Activated naive CD8-positive, alpha-beta T cell treated with anti-CD3 and anti-CD28 coated beads, Interleukin-2, amount 50 U/mL, for 16 hours (primary cell): ENCODE data around the gene LMTK2.

Source experiments
- DNase-seq: peaks from one replicate; pipeline ENCODE4 v3.0.0-alpha.2; 2020; ENCODE audit warnings: low read depth, low spot score

LMTK2 gene

DNA sequence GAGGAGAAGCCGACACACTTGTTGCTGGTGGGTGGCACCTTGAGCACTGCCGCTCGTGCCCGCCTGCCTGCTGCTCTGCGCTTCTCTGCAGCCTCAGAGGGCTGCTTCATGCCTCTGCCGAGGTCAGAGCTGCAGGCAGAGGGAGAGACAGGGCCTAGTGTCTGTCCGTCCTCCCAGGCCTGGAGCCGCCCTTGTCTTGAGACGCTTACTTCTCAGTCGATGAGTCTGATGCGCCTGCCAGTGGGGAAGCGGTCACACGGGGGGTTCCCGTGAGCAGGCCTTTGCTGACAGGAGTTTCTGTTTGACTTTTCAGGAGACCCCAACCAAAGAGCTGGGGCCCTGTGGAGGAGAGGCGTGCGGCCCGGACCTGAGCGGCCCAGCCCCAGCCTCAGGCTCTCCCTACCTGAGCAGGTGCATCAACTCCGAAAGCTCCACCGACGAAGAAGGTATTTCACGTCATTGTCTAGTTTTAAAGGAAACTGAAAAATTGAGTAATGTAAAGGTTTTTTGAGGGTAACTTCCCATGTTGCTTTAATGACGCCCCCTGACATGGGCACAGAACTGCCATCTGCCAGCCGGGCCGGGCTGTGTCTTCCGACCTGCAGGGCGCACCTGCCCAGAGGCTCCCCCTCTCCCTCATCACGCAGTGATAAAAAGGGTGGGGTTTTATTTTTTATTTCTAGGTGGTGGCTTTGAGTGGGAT, 96.8 kb downstream of the LMTK2 start:
- no peak for DNase-seq

- DNase-seq, result no peak
These were observed 97.4 kb downstream of the LMTK2 start for GRCh38 chr7:98203964-98204605.

- DNase-seq, result no peak
These were observed 98.0 kb downstream of the LMTK2 start for GRCh38 chr7:98204670-98205069.

DNA sequence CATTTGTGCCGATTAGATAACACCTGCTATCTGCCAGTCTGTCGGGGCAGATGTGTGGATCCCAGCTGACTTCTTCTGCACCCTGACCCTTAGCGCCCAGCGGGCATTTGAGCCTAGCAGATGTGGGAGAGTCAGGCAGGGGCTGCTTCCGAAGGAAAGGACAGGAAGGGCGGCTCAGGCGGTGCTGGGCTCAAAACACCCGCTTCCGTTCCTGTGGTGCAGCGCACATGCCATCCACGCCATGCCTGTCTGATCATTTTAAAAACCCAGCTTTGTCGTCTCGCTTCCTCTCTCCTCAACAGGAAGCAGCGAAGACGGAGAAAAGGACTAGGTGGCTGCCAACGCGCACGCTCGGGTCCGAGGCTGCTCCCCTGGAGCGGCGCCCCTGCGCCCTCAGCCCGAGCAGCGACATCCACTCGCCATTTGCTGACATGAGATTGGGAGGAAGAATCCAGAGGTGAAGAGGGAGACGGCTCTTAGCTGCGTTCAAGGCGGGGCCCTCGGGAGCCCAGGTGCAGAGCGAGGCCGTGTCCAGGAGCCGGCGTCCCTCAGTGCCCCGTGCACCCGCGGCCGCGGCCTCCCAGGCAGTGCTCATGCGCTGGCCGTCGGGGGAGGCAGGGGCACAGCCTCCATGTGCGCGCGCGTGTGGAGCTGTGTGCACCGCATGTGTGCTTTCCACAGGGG, 98.6 kb downstream of the LMTK2 start:
- DNase-seq, result no peak

DNA sequence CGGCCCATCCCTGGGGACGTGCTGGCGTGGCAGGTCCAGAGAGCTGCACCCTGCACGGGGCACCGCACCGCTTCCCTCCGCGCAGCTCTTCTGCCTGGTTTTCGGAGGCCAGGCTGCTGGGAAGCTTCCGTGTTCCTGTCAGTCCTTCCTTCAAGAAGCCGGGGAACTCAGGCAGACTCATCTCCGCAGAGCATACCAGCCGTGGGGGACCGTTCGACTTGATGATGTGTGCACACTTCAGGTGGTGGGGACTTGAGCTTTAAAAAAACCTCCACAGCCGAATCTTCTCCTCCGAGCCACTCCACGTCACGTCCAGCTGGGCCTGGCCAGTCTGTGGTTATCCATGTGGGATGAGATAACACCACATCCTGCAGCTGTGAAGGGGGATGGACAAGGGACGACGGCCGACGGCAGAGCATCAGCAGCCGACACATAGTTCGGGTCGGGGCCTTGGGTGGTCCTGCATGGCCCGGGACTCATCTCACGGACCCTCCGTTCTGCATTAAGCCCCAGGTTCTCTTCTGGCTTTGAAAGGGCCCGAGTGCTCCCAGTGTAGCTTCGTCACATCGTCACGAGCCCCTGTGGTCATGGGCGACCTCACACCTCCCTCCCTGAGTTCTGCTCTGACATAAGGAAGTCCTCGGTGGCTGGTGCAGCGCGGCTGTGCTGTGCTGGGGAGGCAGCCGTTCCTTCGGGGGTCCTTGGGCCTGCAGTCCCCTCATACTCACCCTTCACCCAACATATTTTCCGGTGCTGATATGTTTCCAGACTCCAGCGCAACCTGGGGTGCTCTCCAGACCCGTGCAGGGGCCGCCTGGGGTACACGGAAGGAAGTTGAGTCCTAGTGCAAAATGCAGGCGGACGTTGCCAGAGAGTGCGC, 100.0 kb downstream of the LMTK2 start:
- DNase-seq, result no peak

DNA sequence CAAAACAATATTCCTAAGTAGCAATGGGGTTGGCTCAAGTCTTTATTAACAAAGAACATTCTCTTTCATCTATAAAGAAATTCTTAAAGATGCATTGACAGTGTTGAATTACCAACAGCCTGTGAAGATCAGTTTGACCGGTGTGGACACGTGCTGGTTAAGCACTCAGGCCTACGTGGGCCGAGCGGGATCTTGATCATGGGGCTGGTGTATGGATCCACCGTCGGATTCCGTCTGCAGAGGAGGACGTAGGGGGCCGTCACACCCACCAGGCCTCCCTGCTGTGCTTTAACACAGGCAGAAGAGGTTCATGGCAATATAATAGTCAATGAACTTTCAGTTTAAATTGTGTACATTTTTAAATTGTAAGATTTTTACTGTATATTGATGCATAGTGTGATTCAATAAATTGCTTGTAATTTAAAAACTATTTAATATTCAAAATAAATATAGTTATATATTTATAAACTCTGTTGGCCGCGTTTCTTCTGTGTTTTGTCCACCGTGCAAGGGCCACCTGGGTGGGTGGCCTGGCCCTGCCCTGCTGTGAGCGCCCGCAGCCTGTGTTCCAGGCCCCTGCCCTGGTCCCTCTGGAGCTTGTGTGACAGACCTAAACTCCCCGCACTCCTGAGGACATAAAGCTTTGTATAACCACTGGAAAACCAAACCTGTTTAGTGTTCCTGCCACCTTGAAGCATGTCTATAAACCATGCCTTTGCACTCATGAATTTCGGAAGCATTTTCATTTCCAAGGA, 102.7 kb downstream of the LMTK2 start:
- no peak for DNase-seq

DNA sequence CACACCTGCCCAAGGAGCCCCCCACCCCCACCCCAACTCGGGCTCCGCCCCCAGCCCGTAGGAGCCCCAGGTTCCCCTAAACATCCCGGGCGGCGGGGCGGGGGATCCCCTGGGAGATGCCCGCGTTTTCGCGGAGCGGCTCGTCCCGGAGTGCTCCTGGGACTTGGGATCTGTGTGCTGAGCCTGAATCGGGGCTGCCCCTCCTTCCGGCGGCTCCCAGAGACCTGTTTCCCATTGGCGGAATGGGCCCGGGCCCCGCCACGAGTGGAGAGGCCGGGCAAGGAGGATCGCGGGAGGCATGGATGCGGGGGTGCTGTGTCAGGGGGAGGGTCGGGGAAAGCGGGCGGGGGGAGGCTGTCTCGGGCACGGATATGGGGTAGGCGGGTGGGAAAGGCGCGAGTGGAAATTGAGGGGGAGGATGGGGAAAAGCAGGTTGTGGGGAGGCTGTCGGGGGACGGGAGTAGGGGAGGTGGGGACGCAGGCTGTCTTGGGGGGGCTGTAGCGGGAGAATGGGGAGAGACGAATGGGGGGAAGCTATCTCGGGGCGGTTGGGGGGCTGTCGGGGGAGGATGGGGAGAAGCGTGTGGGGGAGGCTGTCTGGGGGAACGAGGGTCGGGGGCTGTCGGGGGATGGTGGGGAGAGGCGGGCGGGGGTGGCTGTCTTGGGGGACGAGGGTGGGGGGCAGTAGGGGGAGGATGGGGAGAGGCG, 104.0 kb downstream of the LMTK2 start:
- no peak for DNase-seq

DNA sequence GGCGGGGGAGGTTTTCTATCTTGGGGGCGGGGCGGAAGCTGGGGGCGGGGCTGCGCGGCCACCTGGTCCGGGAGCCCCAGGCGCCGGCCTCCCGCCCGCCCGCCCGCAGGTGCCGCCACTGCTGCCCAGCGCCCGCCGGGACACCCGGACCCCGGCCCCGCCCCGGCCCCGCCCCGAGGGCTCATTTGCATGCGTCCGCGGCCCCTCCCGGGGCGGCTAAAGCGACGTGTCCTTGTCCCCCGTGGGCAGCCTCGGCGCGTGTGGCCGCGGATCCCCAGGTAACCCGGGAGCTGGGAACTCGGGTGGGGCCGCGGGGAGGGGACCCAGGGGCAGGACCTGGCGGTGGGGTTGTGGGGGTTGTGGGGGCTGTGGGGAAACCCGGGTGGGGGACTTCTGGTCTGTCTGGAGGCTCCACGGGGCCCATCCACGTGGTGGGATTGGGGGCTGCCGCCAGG, 104.6 kb downstream of the LMTK2 start, which contains the start of gene BHLHA15:
TSS of gene BHLHA15 (plus strand) at position 219 of the 455 bp plus-strand sequence. CDS start 871 bp downstream, outside the sequence.
- no peak for DNase-seq

DNA sequence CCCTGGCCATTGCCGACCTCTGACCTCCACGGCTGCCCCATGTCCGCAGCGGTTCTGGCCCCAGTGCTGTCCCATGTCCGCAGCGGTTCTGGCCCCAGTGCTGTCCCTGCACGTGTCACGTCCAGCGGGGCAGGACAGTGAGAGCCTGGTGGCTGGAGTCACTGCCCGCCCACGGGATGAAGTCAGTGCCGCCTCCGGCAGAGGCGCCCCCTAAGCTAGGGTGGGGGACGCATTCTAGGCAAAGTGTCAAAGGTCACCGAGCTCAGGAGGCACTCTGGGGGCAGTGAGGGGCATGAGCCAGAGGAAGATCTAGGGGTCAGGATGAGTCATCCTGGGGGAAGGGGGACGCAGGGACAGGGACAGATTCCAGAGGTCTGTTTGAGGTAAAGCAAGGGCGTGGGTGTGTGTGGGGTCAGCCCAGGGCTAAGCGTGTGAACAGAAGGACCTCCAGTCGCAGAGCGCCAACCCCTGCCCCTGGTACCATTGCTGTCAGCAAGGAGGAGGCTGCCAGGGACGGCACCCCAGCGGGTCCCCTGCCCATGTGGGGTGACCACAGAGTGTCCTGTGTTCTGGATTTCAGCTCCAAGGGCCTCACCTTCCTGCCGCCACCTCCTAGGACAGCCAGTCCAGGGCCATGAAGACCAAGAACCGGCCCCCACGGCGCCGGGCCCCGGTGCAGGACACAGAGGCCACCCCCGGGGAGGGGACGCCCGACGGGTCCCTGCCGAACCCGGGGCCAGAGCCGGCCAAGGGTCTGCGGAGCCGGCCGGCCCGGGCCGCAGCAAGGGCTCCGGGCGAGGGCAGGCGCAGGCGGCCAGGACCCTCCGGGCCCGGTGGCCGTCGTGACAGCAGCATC, 105.2 kb downstream of the LMTK2 start:
- DNase-seq, result no peak

GRCh38 chr7:98212532-98213041, 105.9 kb downstream of the LMTK2 start:
- no peak for DNase-seq

- no peak for DNase-seq
These were observed 106.7 kb downstream of the LMTK2 start for GRCh38 chr7:98213296-98213887.

DNA sequence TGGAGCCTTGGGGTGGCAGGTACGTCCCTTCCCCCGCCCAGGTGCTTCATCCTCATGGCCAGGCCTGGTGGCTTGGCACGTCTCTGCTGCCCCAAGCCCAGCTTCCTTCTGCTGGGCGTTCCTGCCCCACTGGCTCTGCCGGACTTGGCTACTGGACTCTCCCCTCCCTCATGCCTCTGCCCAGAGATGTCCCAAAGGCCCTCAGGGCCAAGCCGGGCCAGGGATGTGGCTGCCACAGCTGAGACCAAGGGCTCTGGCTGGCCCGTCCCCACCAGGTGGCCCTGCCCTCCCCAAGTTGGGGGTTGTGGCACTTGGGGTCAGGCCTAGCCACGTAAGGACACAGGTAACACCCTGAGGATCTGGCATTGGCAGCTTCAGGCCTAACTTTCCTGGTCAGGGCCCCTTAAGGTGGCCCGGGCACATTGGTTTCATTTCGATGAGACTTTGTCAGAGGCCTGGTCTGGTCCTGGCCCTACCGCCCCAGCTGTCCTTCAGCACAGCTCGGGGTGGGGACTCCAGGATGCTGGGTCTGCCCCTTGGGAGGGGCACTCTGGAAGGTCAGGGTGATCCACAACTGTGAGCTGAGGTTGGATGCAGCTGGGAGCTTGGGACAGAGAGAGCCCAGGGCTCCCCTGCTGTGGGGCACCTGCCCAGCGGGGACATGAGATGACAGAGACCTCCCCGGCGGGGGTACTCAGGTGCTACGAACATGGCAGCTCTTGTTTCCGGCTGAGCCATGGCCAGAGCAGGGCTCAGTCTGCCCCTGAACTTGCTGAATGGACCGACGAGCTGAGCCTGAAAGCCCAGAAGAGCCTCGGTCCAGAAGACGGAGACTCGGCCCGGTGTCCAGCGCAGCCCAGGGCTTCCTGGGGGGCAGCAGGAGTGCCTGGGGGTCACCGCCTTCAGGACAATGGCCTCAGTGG, 107.5 kb downstream of the LMTK2 start:
- no peak for DNase-seq

- no peak for DNase-seq
These were observed 108.2 kb downstream of the LMTK2 start for GRCh38 chr7:98214811-98215321.

- no peak for DNase-seq
These were observed 109.2 kb downstream of the LMTK2 start for GRCh38 chr7:98215561-98216495.

GRCh38 chr7:98216941-98217622, 110.4 kb downstream of the LMTK2 start:
- DNase-seq, result no peak
